Activated T-helper 17 cell treated with anti-CD3 and anti-CD28 coated beads, Interleukin-2, amount 50 U/mL, for 72 hours (primary cell): ENCODE results near the gene CHAD. TPM values are rescaled to one million over a fixed set of nuclear protein-coding genes. Genes with fewer than 3 reads are reported as not detected.

Experiments
- ATAC-seq: fragments of 150-1000 bp; cut with Tn5 transposase; replicated peaks from 2 replicates; pipeline ENCODE4 v1.10.0; 2021; ENCODE audit warnings: mild to moderate bottlenecking, moderate library complexity
- H3K27ac Mint-ChIP-seq: one replicate; pipeline ENCODE4 v1.8.0; 2022; ENCODE audit warnings: mixed read lengths
- H3K27me3 Mint-ChIP-seq: one replicate; pipeline ENCODE4 v1.8.0; 2022; ENCODE audit warnings: mixed read lengths
- H3K36me3 Mint-ChIP-seq: one replicate; pipeline ENCODE4 v1.8.0; 2022; ENCODE audit warnings: low read depth, mild to moderate bottlenecking, mixed read lengths
- H3K4me1 Mint-ChIP-seq: one replicate; pipeline ENCODE4 v1.8.0; 2022; ENCODE audit warnings: mixed read lengths
- H3K4me3 Mint-ChIP-seq: one replicate; pipeline ENCODE4 v1.8.0; 2022; ENCODE audit warnings: mild to moderate bottlenecking, mixed read lengths
- H3K9me3 Mint-ChIP-seq: one replicate; pipeline ENCODE4 v1.8.0; 2022; ENCODE audit warnings: mixed read lengths
- total RNA-seq, 2 donors: library from RNA; stranded (reverse); gene quantifications; one replicate each; pipeline ENCODE4 v1.2.3, GENCODE V29; 2022

CHAD gene
- total RNA-seq, 2 donors from 2014 or later, result not detected

DNA sequence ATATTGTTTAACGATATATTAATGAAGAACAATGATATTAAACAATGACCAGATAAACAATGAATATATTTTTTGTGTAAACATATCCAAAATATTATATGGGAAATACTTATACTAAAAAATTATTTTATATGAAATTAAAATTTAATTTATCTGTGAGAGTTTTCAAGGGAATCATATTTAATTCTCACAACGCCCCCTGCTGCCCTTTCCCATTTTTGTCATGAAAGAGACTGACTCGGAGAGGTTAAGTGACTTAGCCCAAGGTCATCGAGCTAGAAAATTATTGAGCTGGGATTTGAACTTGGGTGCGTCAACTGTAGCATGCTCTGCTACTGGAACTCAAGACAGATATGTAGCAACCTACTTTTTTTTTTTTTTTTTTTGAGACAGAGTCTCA is 32.4 kb upstream of the CHAD start:
- Mint-ChIP-seq H3K27me3 (no peaks in the 10 kb centered on the region), H3K36me3 (no peaks in the 10 kb centered on the region)

DNA sequence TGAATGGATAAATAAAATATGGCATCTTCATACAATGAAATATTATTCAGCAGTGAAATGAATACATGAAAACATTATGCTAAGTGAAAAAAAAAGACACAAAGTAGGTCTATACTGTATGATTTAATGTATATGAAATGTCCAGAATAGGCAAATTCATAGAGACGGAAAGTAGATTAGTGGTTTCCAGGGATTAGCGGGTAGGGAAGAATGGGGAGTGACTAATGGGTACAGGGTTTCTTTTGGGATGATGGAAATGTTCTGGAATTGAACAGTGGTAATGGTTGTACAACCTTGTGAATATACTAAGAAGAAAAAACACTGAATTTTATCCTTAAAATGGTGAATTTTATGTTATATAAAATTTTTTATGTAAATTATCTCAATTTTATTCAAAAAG is 31.0 kb upstream of the CHAD start:
- Mint-ChIP-seq H3K27me3 (no peaks in the 10 kb centered on the region), H3K4me3 (no peak overlapping the region), H3K4me1 (no peaks in the 10 kb centered on the region), H3K27ac (no peak overlapping the region), H3K36me3 (no peaks in the 10 kb centered on the region), H3K9me3 (no peaks in the 10 kb centered on the region)
- ATAC-seq, result no peak

More for the DNA sequence above, 32.4 kb upstream of the CHAD start:
- H3K27ac Mint-ChIP-seq, result no peak overlapping the region
- no peaks in the 10 kb centered on the region for H3K4me1 Mint-ChIP-seq
- no peaks in the 10 kb centered on the region for H3K9me3 Mint-ChIP-seq
- no peak overlapping the region for H3K4me3 Mint-ChIP-seq
- no peak for ATAC-seq

DNA sequence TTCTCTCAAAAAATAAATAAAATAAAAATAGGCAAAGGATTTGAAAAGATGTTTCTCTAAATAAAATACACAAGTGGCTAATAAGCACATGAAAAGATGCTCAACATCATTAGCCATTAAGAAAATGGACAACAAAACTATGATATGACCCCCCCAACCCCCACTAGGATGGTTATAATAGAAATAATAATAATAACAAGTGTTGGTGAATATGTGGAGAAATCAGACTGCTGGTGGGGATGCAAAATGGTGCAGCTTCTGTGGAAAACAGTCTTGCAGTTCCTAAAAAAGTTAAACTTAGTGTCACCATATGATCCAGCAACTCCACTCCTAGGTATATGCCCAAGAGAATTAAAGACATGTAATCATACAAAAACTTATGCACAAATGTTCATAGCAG is 30.6 kb upstream of the CHAD start:
- no peak for ATAC-seq
- no peak overlapping the region for H3K4me3 Mint-ChIP-seq

DNA sequence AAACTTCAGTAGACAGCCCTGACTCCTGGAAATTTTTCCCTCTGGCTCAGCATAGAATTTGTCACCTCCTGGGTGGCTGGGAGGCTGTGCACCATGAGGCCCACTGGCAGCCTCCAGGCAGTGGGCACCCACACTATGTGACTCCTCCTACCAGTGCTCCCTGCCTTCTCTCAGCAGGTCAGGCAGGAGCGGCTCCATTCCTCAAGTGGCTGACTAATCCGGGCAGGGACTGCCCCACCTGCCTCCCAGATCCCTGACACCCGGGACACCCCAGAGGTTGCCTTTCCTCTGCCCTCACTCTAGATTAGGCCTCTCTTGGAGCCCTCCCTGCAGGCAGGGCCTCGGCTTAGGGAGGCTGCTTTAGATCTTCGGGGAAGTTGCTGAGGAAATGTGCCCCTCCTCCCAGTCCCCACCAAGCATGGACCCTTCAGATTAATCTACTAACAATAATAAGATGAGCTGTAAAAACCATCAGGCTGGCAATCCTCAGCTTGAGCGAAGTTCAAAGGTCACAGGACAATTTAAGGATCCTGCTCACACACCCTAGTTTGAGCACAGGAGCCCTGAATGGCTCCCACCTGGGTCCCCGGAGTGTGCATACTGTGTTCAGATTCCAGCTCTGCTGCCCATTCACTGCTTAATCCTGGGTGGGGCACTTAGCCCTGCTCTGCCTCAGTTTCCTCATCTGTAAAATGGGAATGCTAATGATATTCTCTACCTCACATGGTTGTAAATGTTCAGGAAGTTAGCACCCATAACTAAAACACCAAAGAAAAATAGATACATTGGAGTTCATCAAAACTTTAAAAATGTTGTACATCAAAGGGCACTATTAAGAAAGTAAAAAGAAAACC is 29.6 kb upstream of the CHAD start:
- H3K9me3 Mint-ChIP-seq, result no peaks in the 10 kb centered on the region
- H3K4me3 Mint-ChIP-seq, result no peak overlapping the region
- H3K36me3 Mint-ChIP-seq, result no peaks in the 10 kb centered on the region
- no peaks in the 10 kb centered on the region for H3K4me1 Mint-ChIP-seq
- H3K27me3 Mint-ChIP-seq, result no peaks in the 10 kb centered on the region
- ATAC-seq, result no peak
- H3K27ac Mint-ChIP-seq, result no peak overlapping the region

More for the DNA sequence above, 30.6 kb upstream of the CHAD start:
- no peaks in the 10 kb centered on the region for H3K27me3 Mint-ChIP-seq
- no peaks in the 10 kb centered on the region for H3K4me1 Mint-ChIP-seq
- H3K9me3 Mint-ChIP-seq, result no peaks in the 10 kb centered on the region
- no peak overlapping the region for H3K27ac Mint-ChIP-seq
- H3K36me3 Mint-ChIP-seq, result no peaks in the 10 kb centered on the region

DNA sequence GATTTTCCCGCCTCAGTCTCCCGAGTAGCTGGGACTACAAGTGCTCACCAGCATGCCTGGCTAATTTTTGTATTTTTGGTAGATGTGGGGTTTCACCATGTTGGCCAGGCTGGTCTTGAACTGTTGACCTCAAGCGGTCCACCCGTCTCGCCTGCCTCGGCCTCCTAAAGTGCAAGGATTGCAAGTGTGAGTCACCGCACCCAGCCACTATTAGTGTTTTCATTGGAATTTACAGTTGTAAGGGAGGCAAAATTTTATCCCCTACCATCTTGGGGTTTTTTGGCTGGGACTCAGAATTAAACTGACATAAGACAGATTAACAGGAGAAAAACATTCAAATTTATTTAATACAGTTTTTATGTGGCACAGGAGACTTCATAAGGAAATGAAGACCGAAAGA is 27.2 kb upstream of the CHAD start:
- ATAC-seq, result no peak
- Mint-ChIP-seq H3K4me3 (no peak overlapping the region), H3K27ac (no peak overlapping the region), H3K9me3 (no peaks in the 10 kb centered on the region), H3K4me1 (no peaks in the 10 kb centered on the region), H3K27me3 (no peaks in the 10 kb centered on the region), H3K36me3 (no peaks in the 10 kb centered on the region)

DNA sequence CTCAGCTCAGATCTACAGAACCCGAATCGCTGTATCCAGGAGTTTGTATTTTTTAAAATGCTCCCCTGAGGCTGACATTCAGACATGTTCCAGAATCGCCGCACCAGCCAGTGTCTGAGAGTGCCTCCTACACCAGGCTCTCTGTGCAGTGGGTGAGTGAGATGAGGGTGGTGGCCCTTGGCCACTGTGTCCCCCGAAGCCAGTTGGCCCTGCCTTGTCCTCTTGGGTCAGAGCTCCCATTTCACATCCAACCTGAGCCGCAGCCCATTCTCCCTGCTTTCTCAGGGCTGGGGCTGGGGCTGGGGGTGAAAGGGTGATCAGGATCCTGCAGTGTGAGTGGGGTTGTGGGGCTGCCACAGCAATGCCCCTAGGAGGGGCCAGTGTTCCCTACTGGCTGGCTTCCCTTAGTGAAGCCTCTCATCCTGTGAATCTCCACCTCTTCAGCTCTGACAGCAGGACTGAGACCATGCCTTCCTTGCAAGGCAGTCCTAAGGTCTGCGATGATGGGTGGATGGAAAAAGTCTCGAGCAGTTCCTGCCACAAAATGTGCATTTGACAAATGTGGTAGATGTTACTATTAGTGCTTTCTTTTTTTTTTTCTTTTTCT is 26.6 kb upstream of the CHAD start:
- H3K27ac Mint-ChIP-seq, result no peak overlapping the region

DNA sequence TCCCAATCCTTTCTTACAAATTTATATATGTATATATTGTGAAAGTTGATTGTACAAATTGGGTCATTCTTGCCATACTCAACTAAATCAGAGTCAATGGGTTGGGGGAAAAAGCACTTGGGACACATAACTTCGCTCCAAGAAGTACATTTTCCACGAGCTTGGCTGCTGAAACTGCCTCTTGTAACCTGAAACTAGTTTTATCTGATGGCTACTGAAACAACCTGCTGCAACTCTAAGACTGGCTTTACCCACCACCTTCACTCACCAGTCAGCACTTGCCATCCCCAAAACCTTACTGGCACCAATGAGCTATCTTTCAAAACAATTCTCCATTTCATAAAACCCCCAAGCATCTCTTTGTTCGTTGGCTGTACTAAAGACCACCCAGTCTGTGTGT is 25.1 kb upstream of the CHAD start:
- no peak overlapping the region for H3K4me3 Mint-ChIP-seq
- no peak overlapping the region for H3K27ac Mint-ChIP-seq
- no peaks in the 10 kb centered on the region for H3K9me3 Mint-ChIP-seq
- no peaks in the 10 kb centered on the region for H3K27me3 Mint-ChIP-seq
- H3K4me1 Mint-ChIP-seq, result no peaks in the 10 kb centered on the region
- no peak for ATAC-seq
- H3K36me3 Mint-ChIP-seq, result no peaks in the 10 kb centered on the region

More for the DNA sequence above, 26.6 kb upstream of the CHAD start:
- no peak for ATAC-seq
- no peak overlapping the region for H3K4me3 Mint-ChIP-seq
- H3K27me3 Mint-ChIP-seq, result no peaks in the 10 kb centered on the region
- no peaks in the 10 kb centered on the region for H3K36me3 Mint-ChIP-seq
- H3K9me3 Mint-ChIP-seq, result no peaks in the 10 kb centered on the region
- H3K4me1 Mint-ChIP-seq, result no peaks in the 10 kb centered on the region

DNA sequence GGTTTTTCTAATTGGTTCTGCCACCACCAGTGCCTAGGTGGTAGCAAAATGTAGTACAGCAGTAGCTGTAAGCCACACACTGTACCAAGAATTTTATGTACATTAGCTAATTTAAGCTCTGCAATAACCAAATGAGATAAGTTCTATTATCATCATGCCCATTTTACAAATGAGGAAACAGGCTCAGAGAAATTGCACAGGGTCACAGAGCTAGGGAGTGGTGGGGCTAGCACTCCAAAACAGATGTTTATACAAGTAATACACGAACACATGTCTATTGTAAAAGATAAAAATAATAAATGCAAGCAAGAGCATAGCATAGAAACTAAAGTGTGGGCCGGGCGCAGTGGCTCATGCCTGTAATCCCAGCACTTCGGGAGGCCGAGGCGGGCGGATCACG is 23.5 kb upstream of the CHAD start:
- H3K27me3 Mint-ChIP-seq, result no peaks in the 10 kb centered on the region
- ATAC-seq, result no peak
- no peak overlapping the region for H3K4me3 Mint-ChIP-seq
- H3K4me1 Mint-ChIP-seq, result no peaks in the 10 kb centered on the region
- H3K9me3 Mint-ChIP-seq, result no peaks in the 10 kb centered on the region
- H3K27ac Mint-ChIP-seq, result no peak overlapping the region
- H3K36me3 Mint-ChIP-seq, result no peaks in the 10 kb centered on the region

DNA sequence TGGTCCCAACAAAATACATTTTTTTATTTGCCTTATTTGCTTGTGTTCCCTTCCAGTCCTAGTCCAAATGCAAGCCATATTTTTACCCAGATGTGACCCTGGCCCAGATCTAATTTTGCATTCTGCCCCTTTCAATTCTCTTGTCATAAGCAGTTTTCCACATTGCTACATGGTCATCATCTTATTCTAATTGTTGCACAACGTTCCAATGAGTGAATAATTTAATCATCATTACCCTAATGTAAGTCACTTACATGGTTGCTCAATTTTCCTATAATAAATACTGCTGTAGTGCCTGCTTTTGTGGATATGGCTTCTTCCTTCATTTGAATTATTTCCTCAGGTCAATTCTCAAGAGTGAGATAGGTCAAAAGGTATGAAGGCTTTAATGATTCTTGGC is 22.8 kb upstream of the CHAD start:
- Mint-ChIP-seq H3K9me3 (no peaks in the 10 kb centered on the region), H3K4me1 (no peaks in the 10 kb centered on the region), H3K36me3 (no peaks in the 10 kb centered on the region), H3K4me3 (no peak overlapping the region), H3K27ac (no peak overlapping the region), H3K27me3 (no peaks in the 10 kb centered on the region)
- no peak for ATAC-seq

DNA sequence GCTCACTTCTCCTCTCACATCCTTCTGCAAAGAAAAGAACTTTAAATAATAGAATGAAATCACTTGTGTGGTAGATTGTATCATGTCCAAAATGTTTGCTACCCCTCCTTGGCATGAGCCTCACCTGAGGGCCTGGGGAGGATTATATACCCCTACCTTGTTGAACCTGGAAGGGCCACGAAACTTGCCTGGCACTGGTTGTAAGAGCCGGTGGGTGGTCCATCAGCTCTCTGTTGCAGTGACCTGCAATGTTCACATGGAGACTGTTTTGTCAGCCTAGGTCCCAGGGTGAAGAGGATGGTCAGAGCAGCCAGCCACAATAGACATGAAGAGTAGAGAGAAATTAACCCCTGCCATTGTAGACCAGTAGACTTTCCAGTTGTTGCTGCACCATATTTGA is 20.2 kb upstream of the CHAD start:
- ATAC-seq, result no peak
- no peaks in the 10 kb centered on the region for H3K27me3 Mint-ChIP-seq
- peaks cover 24% of the 10 kb centered on the region for H3K36me3 Mint-ChIP-seq
- H3K27ac Mint-ChIP-seq, result peak overlapping the region; percentile 28
- H3K9me3 Mint-ChIP-seq, result no peaks in the 10 kb centered on the region
- no peaks in the 10 kb centered on the region for H3K4me1 Mint-ChIP-seq
- H3K4me3 Mint-ChIP-seq, result no peak overlapping the region

DNA sequence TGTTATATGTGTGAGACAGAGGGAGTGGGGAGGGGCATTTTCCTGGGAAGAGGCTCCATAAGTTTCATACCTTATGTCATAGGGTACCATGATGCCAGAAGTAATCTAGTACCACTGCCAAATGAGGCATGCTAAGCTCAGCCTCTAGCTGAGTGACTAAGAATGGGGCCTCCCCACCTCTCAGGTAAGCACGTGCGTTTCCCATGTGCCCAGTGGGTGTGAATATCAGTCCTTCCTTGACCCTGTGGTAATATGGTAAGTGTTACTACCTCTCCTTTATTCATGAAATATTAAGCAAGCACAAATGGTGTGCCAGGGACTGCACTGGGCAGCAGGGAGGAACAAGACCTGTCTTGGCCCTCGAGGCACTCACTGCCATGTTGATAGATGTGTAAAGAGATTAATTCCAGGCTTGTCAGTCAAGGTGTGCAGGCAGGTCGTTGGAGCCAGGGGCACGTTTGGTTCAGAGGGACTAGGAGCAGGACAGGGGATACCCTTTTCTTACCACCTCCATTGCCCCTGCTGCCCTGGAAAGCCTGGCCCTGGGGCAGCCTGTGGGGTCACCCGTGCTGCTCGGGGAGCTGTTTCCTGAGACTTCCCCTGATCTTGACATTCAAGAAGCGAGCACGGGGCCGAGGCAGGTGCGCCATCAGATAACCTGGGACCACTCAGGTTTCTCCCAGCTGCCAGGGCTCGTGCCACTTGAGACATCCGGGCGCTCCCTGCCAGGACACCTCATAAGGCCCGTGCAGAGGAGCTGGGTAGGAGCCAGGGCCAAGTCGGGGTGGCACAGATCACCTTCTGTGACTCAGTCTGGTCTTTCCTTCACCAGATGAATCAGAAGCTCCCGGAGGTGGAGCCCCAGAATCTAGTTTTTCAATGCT is 18.8 kb upstream of the CHAD start:
- H3K4me3 Mint-ChIP-seq, result no peak overlapping the region
- peaks cover 38% of the 10 kb centered on the region for H3K36me3 Mint-ChIP-seq
- peak; percentile 96 for ATAC-seq
- no peaks in the 10 kb centered on the region for H3K4me1 Mint-ChIP-seq
- H3K27me3 Mint-ChIP-seq, result no peaks in the 10 kb centered on the region
- H3K27ac Mint-ChIP-seq, result no peak overlapping the region
- no peaks in the 10 kb centered on the region for H3K9me3 Mint-ChIP-seq

DNA sequence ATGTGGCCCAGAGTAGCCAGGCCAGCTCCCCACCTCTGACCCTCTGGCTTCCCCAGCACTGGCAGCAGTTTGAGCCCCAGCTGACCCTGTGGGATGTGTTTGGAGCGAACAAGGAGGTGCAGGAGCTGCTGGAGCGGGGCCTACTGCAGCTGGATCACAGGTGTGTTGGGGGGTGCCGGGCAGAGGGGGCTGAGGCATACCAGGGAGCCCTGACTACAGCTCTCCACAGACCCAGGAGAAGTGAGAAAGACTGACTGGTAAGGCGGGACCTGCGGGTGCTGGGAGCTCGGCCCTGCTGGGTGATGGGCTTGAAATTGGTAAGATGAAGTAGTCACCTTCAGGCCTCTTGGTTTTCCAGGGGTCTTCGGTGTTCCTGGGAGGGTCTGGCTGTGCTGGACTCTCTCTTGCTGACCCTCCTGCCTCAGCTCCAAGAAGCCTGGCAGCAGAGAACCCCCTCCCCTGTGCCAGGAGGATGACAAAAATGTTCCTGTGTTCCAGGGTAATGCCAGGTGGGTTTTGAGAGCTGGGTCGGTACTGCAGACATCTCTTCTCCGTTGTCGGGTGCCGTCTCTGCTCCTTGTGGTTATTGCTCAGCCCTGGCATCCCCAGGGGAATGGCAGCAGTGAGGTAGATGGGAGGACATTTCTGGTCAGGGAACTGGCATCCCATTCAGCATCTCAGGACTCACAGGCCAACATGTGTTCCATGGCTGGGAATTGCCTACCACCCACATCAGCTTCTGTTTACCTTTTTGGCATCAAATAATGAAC is 15.9 kb upstream of the CHAD start:
- Mint-ChIP-seq H3K4me3 (no peak overlapping the region), H3K27me3 (no peaks in the 10 kb centered on the region), H3K4me1 (peaks cover 8% of the 10 kb centered on the region), H3K9me3 (no peaks in the 10 kb centered on the region), H3K27ac (peak overlapping the region; percentile 52), H3K36me3 (peaks cover 50% of the 10 kb centered on the region)
- ATAC-seq, result no peak

DNA sequence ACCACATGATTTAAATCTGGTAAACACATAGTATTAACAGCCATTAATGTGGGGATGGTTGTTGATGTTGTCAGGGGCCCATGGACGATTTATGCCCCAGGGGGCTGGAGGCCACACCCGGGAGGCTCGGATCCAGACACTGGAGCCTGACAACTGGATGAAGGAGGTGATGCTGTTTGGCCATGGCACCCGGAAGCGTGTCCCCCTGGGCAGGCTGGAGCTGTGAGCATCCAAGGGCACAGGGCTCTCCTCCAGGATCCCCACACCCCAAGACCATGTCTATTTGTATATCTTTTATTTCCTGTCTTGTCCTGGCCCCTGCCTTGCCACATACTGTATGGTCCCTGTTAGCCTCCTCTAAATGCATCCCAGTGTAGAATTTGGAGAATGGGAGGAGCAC is 14.6 kb upstream of the CHAD start:
- no peaks in the 10 kb centered on the region for H3K9me3 Mint-ChIP-seq

DNA sequence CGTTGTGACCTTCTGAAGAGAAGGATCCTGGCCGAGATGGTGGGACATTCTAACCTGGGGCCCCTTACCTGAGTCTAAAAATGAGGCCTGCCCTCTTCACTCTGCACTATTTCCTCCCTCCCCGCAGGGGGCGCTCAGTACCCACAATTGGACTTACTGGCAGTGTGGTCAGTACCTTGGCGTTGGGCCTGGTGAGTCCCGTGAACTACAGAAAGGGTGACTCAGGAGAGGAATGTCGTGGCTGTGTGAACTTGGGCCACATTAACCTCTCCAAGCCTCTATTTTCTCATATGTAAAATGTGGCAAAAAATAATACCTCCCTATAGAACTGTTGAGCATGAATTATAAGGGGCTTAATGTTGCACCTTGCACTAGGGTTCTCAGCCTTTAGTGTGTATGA is 13.8 kb upstream of the CHAD start:
- Mint-ChIP-seq H3K9me3 (no peaks in the 10 kb centered on the region), H3K36me3 (peaks cover 50% of the 10 kb centered on the region), H3K4me3 (no peak overlapping the region), H3K4me1 (peaks cover 19% of the 10 kb centered on the region), H3K27me3 (no peaks in the 10 kb centered on the region), H3K27ac (peak overlapping the region; percentile 67)
- ATAC-seq, result peak; percentile 59

More for the DNA sequence above, 14.6 kb upstream of the CHAD start:
- Mint-ChIP-seq H3K4me3 (no peak overlapping the region), H3K36me3 (peaks cover 50% of the 10 kb centered on the region), H3K27me3 (no peaks in the 10 kb centered on the region), H3K4me1 (peaks cover 14% of the 10 kb centered on the region), H3K27ac (no peak overlapping the region)
- no peak for ATAC-seq
